ENCODE data around the gene CLDN11.

CLDN11 gene

GRCh38 chr3:170428095-170428494 is 9.4 kb downstream of the CLDN11 start:
- no peak for DNase-seq

GRCh38 chr3:170429050-170429449 is 10.4 kb downstream of the CLDN11 start:
- no peak for DNase-seq

GRCh38 chr3:170431054-170431453 is 12.4 kb downstream of the CLDN11 start:
- DNase-seq, result no peak

- no peak for DNase-seq
Observed at GRCh38 chr3:170432416-170432815, 13.7 kb downstream of the CLDN11 start.

- no peak for DNase-seq
Observed at GRCh38 chr3:170436697-170437096, 18.0 kb downstream of the CLDN11 start.

- no peak for DNase-seq
Observed at GRCh38 chr3:170437176-170437575, 18.5 kb downstream of the CLDN11 start.

- no peak for DNase-seq
Observed at GRCh38 chr3:170437696-170438407, 19.2 kb downstream of the CLDN11 start.

- DNase-seq, result no peak
Observed at GRCh38 chr3:170438836-170439235, 20.2 kb downstream of the CLDN11 start.

- peak; percentile 8 to 27 (median 22) for DNase-seq
Observed at GRCh38 chr3:170440344-170440743, 21.7 kb downstream of the CLDN11 start.

GRCh38 chr3:170441412-170441811 is 22.7 kb downstream of the CLDN11 start:
- no peak for DNase-seq

GRCh38 chr3:170442947-170443346 is 24.3 kb downstream of the CLDN11 start:
- no peak for DNase-seq

GRCh38 chr3:170443457-170443856 is 24.8 kb downstream of the CLDN11 start:
- DNase-seq, result no peak

- peak in 1 of 3 donors; percentile 5 for DNase-seq
Observed at GRCh38 chr3:170448584-170448983, 29.9 kb downstream of the CLDN11 start.

GRCh38 chr3:170450039-170450438 is 31.4 kb downstream of the CLDN11 start:
- no peak for DNase-seq

- no peak for DNase-seq
Observed at GRCh38 chr3:170454509-170454908, 35.8 kb downstream of the CLDN11 start.

- DNase-seq, result no peak
Observed at GRCh38 chr3:170458285-170458684, 39.6 kb downstream of the CLDN11 start.

GRCh38 chr3:170463011-170463410 is 44.3 kb downstream of the CLDN11 start:
- no peak for DNase-seq

GRCh38 chr3:170465955-170466354 is 47.3 kb downstream of the CLDN11 start:
- no peak for DNase-seq

GRCh38 chr3:170467007-170467406 is 48.3 kb downstream of the CLDN11 start:
- no peak for DNase-seq

- no peak for DNase-seq
Observed at GRCh38 chr3:170467571-170468147, 49.0 kb downstream of the CLDN11 start.

GRCh38 chr3:170469151-170470062 is 50.7 kb downstream of the CLDN11 start:
- no peak for DNase-seq

- no peak for DNase-seq
Observed at GRCh38 chr3:170470063-170471016, 51.7 kb downstream of the CLDN11 start.

GRCh38 chr3:170471149-170471548 is 52.5 kb downstream of the CLDN11 start:
- no peak for DNase-seq
